ENCODE results near the gene MED13.

GRCh38 chr17:61996916-61997605 lies 68.0 kb downstream of the MED13 start:
- TF ChIP-seq, protein P1, sequence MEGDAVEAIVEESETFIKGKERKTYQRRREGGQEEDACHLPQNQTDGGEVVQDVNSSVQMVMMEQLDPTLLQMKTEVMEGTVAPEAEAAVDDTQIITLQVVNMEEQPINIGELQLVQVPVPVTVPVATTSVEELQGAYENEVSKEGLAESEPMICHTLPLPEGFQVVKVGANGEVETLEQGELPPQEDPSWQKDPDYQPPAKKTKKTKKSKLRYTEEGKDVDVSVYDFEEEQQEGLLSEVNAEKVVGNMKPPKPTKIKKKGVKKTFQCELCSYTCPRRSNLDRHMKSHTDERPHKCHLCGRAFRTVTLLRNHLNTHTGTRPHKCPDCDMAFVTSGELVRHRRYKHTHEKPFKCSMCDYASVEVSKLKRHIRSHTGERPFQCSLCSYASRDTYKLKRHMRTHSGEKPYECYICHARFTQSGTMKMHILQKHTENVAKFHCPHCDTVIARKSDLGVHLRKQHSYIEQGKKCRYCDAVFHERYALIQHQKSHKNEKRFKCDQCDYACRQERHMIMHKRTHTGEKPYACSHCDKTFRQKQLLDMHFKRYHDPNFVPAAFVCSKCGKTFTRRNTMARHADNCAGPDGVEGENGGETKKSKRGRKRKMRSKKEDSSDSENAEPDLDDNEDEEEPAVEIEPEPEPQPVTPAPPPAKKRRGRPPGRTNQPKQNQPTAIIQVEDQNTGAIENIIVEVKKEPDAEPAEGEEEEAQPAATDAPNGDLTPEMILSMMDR (tag by site-specific recombination; IDR thresholded peaks at IDR 0.05), result no peak
- TF ChIP-seq ZNF692 (tag by site-specific recombination; IDR thresholded peaks at IDR 0.05) (no peak), MYNN (tag by site-specific recombination; IDR thresholded peaks at IDR 0.05; ENCODE audit: borderline replicate concordance) (no peak), HOXA7 (CRISPR knock-in tag; IDR thresholded peaks at IDR 0.05; ENCODE audit: borderline replicate concordance) (no peak), TCF7L2 (IDR thresholded peaks at IDR 0.05; ENCODE audit: borderline replicate concordance, low read depth, low read length) (no peak), ZNF24 (tag by site-specific recombination; IDR thresholded peaks at IDR 0.05) (no peak), ZFP37 (tag by site-specific recombination; IDR thresholded peaks at IDR 0.05) (no peak), MEIS1 (CRISPR knock-in tag; IDR thresholded peaks at IDR 0.05; ENCODE audit: borderline replicate concordance) (no peak)
- TF ChIP-seq, protein P2, sequence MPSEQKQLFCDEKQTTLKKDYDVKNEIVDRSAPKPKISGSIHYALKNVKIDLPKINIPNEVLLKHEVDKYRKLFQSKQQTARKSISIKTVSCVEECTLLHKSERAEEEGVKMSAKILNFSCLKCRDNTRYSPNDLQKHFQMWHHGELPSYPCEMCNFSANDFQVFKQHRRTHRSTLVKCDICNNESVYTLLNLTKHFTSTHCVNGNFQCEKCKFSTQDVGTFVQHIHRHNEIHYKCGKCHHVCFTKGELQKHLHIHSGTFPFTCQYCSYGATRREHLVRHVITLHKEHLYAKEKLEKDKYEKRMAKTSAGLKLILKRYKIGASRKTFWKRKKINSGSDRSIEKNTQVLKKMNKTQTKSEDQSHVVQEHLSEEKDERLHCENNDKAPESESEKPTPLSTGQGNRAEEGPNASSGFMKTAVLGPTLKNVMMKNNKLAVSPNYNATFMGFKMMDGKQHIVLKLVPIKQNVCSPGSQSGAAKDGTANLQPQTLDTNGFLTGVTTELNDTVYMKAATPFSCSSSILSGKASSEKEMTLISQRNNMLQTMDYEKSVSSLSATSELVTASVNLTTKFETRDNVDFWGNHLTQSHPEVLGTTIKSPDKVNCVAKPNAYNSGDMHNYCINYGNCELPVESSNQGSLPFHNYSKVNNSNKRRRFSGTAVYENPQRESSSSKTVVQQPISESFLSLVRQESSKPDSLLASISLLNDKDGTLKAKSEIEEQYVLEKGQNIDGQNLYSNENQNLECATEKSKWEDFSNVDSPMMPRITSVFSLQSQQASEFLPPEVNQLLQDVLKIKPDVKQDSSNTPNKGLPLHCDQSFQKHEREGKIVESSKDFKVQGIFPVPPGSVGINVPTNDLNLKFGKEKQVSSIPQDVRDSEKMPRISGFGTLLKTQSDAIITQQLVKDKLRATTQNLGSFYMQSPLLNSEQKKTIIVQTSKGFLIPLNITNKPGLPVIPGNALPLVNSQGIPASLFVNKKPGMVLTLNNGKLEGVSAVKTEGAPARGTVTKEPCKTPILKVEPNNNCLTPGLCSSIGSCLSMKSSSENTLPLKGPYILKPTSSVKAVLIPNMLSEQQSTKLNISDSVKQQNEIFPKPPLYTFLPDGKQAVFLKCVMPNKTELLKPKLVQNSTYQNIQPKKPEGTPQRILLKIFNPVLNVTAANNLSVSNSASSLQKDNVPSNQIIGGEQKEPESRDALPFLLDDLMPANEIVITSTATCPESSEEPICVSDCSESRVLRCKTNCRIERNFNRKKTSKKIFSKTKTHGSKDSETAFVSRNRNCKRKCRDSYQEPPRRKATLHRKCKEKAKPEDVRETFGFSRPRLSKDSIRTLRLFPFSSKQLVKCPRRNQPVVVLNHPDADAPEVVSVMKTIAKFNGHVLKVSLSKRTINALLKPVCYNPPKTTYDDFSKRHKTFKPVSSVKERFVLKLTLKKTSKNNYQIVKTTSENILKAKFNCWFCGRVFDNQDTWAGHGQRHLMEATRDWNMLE (tag by site-specific recombination; conservative IDR thresholded peaks at IDR 0.05; ENCODE audit: low read depth), result no peak
- TF ChIP-seq, protein P3, sequence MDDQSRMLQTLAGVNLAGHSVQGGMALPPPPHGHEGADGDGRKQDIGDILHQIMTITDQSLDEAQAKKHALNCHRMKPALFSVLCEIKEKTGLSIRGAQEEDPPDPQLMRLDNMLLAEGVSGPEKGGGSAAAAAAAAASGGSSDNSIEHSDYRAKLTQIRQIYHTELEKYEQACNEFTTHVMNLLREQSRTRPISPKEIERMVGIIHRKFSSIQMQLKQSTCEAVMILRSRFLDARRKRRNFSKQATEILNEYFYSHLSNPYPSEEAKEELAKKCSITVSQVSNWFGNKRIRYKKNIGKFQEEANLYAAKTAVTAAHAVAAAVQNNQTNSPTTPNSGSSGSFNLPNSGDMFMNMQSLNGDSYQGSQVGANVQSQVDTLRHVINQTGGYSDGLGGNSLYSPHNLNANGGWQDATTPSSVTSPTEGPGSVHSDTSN (CRISPR knock-in tag; IDR thresholded peaks at IDR 0.05), result no peak
